Astrocyte of the cerebellum (primary cell): ENCODE measurements around the gene PPME1.
A peak's percentile ranks its signal among the peaks of the same experiment; 100 is the strongest.

ENCODE experiments used
- DNase-seq: peaks from one replicate; pipeline ENCODE4 v3.0.0-alpha.2; 2011; ENCODE audit warnings: low read depth
- H3K4me3 ChIP-seq: 2 replicates; pipeline ENCODE4 v1.5.1; 2011; ENCODE audit warnings: mild to moderate bottlenecking, low read depth, low read length, moderate library complexity
- in situ Hi-C: cut with HindIII; loops from 2 replicates; pipeline ENCODE4 v1.10.0; 2017; ENCODE audit warnings: low sequenced_read_pairs
- TF ChIP-seq, protein P1 (sequence below): IDR thresholded peaks from 2 replicates; pipeline ENCODE4 v1.5.1; 2012; ENCODE audit warnings: low read length, low read depth, moderate library complexity, mild to moderate bottlenecking; ENCODE audit errors: missing control alignments

The PPME1 gene

DNA sequence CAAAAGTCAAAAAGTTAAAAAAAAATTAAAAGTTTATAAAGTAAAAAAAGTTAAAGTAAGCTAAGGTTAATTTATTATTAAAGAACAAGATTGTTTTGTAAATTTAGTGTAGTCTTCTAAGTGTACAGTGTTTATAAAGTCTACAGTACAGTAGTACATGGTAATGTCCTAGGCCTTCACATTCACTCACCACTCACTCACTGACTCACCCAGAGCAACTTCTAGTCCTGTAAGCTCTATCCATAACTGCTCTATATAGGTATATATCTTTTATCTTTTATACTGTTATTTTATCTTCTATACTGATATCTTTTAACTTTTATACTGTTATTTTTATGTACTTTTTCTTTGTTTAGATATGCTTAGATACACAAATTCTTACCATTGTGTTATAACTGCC, 11.4 kb upstream of the PPME1 start:
- no peak overlapping the region for H3K4me3 ChIP-seq
- in situ Hi-C loops, result no loop called here
- DNase-seq, result no peak
- TF ChIP-seq, protein P1, sequence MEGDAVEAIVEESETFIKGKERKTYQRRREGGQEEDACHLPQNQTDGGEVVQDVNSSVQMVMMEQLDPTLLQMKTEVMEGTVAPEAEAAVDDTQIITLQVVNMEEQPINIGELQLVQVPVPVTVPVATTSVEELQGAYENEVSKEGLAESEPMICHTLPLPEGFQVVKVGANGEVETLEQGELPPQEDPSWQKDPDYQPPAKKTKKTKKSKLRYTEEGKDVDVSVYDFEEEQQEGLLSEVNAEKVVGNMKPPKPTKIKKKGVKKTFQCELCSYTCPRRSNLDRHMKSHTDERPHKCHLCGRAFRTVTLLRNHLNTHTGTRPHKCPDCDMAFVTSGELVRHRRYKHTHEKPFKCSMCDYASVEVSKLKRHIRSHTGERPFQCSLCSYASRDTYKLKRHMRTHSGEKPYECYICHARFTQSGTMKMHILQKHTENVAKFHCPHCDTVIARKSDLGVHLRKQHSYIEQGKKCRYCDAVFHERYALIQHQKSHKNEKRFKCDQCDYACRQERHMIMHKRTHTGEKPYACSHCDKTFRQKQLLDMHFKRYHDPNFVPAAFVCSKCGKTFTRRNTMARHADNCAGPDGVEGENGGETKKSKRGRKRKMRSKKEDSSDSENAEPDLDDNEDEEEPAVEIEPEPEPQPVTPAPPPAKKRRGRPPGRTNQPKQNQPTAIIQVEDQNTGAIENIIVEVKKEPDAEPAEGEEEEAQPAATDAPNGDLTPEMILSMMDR, result no peak

DNA sequence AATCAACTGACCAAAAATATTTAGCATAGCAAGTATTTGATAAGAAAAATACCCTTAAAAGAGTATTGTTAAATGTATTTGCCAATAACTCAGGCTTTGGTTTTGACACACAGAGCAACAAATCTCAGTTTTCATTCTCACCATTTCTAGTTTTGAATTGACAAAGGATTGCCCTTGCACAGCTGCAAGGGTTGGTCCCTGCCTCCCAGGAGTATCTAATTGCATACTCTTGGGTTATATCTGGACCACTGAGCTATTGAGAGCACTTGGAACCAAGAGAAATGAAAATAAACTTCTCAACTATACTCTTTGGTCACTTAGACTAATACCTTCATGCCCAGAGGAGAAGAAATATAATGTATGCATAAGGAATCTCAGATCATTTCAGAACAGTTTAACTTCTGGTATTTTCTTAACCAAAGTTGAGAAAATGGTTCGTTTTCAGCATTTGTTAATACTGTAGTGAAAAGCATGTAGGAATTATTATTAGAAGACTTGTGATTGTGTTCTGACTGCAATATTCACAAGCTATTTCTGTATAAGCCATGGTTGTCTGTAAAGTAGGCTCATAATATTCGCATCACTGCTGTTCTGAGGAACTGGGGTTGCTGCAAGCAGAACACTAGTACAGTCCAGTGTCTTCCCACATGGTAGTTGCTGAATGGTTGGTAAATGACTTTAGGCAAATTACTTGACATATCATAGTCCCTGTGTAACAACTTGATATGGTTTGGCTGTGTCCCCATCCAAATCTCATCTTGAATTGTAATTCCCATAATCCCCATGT, 8.2 kb upstream of the PPME1 start:
- no peak overlapping the region for H3K4me3 ChIP-seq
- in situ Hi-C loops, result no loop called here
- no peak for DNase-seq
- TF ChIP-seq, protein P1, result no peak

DNA sequence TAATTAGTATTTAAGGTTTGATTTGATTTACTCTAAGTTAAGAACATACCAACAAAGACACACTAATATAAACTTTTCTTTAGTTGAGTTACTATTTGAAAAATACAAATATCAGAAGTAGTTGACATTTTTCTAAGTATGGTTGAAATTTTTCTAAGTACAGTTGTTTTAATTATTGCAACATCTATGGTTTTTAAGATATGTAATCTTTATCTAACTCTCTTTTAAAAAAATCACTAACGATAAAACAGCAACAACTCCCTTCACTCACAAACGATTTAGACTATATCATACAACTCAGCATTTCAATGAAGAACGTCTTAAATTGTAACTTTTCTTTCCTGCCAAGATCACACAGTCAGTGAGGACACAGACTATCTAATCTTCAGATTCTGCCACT, 2.3 kb upstream of the PPME1 start:
- TF ChIP-seq, protein P1, result no peak
- no peak for DNase-seq
- H3K4me3 ChIP-seq, result no peak overlapping the region
- in situ Hi-C loops, result no loop called here

DNA sequence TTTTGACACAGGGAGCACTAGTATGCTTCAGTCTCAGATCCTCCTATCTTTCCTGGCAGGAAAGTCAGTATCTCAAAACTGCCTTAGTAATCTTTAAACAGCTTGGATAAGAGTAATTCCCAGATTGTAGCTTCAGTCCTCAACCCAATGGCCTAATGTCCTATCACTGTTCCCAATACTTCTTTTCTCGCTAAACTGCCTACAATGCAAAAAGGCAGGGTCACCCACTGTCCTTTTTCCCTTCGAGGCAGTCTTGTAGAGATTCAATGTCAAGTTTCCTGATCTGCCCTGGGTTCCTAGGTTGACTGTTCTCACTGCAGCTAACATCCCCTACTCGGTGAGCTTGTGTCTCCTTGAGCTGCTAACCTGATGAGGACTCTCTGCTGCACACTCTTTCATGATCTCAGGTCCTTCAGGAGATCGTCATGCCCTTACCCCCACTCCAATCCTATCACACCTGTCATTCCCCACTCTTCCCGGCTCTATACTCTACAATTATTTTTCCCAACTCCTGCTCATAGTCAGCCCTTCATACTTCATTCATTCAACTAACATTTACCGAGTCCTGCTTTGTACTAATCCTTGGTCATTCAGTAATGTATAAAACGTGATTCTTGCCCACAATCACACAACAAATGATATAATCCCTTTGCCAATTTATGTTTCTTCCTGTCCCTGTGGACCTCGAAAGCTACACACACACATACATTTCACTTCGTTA, 1.2 kb upstream of the PPME1 start:
- H3K4me3 ChIP-seq, result peak overlapping the region; percentile 88
- DNase-seq, result no peak
- TF ChIP-seq, protein P1, result no peak
- in situ Hi-C loops, result loop anchor here (5.0 kb wide), 1 partner anchor 98 kb away; no protein-coding TSS in a partner anchor

DNA sequence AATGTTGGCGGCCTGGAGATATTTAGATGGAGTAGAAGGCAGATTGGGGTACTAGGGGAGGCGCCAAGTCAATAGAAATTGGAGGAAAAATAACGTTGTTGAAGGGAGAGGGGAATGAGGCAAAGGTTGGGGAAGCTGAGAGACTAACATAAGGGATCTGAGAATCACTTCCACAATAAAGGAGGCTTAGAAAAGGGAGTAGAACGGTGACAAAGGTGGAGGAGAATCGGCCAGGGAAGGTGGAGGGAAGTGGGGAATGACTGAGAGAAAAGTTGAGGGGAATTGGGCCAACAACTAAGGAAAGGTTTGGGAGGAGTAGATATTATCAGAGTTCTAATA, 510 bp downstream of the PPME1 start:
- in situ Hi-C loops, result loop anchor here (5.0 kb wide), 1 partner anchor 99 kb away; no protein-coding TSS in a partner anchor
- no peak for DNase-seq
- TF ChIP-seq, protein P1, result no peak
- H3K4me3 ChIP-seq, result peak overlapping the region; percentile 88

DNA sequence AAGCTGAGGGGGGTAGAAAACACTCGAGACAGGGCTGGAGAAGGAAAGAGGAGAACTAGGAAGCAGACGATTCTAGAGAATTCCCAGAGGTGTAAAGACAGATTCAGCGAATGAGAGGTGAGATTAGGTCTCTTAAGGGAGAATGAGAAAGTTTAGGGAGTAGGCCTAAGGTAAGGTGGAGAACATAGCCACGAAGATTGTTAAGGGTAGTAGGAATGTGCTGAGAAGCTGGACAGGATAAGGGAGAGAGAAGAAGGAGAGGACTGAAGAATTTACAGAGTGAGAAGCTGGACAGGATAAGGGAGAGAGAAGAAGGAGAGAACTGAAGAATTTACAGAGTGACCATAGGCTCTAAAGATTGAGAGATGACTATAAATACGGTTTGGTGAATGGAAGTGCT, 908 bp downstream of the PPME1 start:
- no peak for DNase-seq
- H3K4me3 ChIP-seq, result peak overlapping the region; percentile 88
- in situ Hi-C loops, result loop anchor here (5.0 kb wide), 1 partner anchor 100 kb away; no protein-coding TSS in a partner anchor
- TF ChIP-seq, protein P1, result no peak
